Lung (tissue), 12 donors: ENCODE results near the gene TBC1D10B. TPM values are rescaled to one million over a fixed set of nuclear protein-coding genes. Genes with fewer than 3 reads are reported as not detected.

Source experiments
- ATAC-seq: fragments of 200-7000 bp; cut with Tn5 transposase; one replicate; pipeline ENCODE4 v1.9.1; 2020; ENCODE audit warnings: moderate number of reproducible peaks; ENCODE audit not compliant: insufficient read depth, low FRiP score
- DNase-seq, 3 donors: peaks; one replicate each; pipeline ENCODE4 v3.0.0-alpha.2; 2013 to 2017
- H3K27ac ChIP-seq, 2 donors: one replicate each; pipeline ENCODE4 v1.5.1; 2013; ENCODE audit warnings: mild to moderate bottlenecking in 2 of 2, moderate library complexity in 2 of 2, control low read depth in 1 of 2, inconsistent platforms in 1 of 2, low read depth in 1 of 2, low read length in 1 of 2
- H3K27me3 ChIP-seq, 3 donors: one replicate each; pipeline ENCODE4 v1.5.1; 2013; ENCODE audit warnings: low read length in 2 of 3; ENCODE audit not compliant: control insufficient read depth in 3 of 3, insufficient read depth in 3 of 3
- H3K36me3 ChIP-seq, 4 donors: one replicate each; pipeline ENCODE4 v1.5.1; 2013; ENCODE audit warnings: low read length in 4 of 4, mild to moderate bottlenecking in 1 of 4, moderate library complexity in 1 of 4; ENCODE audit not compliant: control insufficient read depth in 4 of 4, insufficient read depth in 4 of 4
- H3K4me1 ChIP-seq, 5 donors: one replicate each; pipeline ENCODE4 v1.5.1; 2013; ENCODE audit warnings: low read length in 5 of 5, mild to moderate bottlenecking in 2 of 5, moderate library complexity in 1 of 5; ENCODE audit not compliant: control insufficient read depth in 5 of 5, insufficient read depth in 5 of 5
- H3K4me3 ChIP-seq: one replicate; pipeline ENCODE4 v1.5.1; 2013; ENCODE audit warnings: mild to moderate bottlenecking, control low read depth, moderate library complexity
- H3K9ac ChIP-seq, 2 donors: one replicate each; pipeline ENCODE4 v1.5.1; 2013; ENCODE audit warnings: low read length in 2 of 2, control low read depth in 1 of 2; ENCODE audit not compliant: insufficient read depth in 1 of 2
- H3K9me3 ChIP-seq, 4 donors: one replicate each; pipeline ENCODE4 v1.5.1; 2013; ENCODE audit warnings: low read length in 3 of 4, mild to moderate bottlenecking in 1 of 4, moderate library complexity in 1 of 4; ENCODE audit not compliant: control insufficient read depth in 4 of 4, insufficient read depth in 3 of 4
- WGBS, 2 donors: extraction: QIAGEN DNeasy Blood & Tissue Kit; methylation state at CpG; one replicate each; pipeline ENCODE4 v1.1.7; 2013; 5-methylcytosine and 5-hydroxymethylcytosine counted together
- polyA plus RNA-seq, 2 donors: library from polyadenylated mRNA; stranded (reverse); fragments of 200-250 nt; gene quantifications; one replicate each; pipeline ENCODE4 v1.2.1, GENCODE V29; 2013
- total RNA-seq, 2 donors: library from RNA; depleted of rRNA in 1 of 2; stranded (reverse); fragments of >200 nt in 1 of 2; gene quantifications; one replicate each; pipeline ENCODE4 v1.2.1, GENCODE V29; 2014 to 2021
- TF ChIP-seq, protein P1 (sequence below): IDR thresholded peaks from 2 replicates; pipeline ENCODE4 v1.5.1; 2012; ENCODE audit warnings: mild to moderate bottlenecking; ENCODE audit errors: control extremely low read depth, extremely low read depth
- donor health status: control.
- donor health status: control.
- donor health status: Bipolar disorder and iron deficiency.
- donor health status: healthy.
- donor health status: DM: yes; HTN: yes; CAD: no.

The TBC1D10B gene
- total and polyA plus RNA-seq, 4 donors = 26.9 to 43.6 (median 29.8) TPM

GRCh38 chr16:30382111-30382881 lies 12.0 kb upstream of the TBC1D10B start, which contains the start of gene SEPTIN1:
TSS of gene SEPTIN1 (minus strand) at chr16:30382561. CDS start at chr16:30382542, 19 bp downstream.
- Histone ChIP-seq H3K27me3 (no peaks in the 10 kb centered on the region), H3K9me3 (no peaks in the 10 kb centered on the region), H3K4me3 (no peak within 1 kb of the TSS), H3K4me1 (peaks cover 0 to 12% (median 3%) of the 10 kb centered on the region in 5 donors), H3K36me3 (no peaks in the 10 kb centered on the region), H3K9ac (no peak within 1 kb of the TSS), H3K27ac (peak within 1 kb of the TSS in 1 of 2 donors; percentile 21)
- ATAC-seq (no peak), DNase-seq (no peak)
- WGBS, 2 donors = 31 to 46% methylated on average over 12 of the region's 12 CpGs
- TF ChIP-seq, protein P1, sequence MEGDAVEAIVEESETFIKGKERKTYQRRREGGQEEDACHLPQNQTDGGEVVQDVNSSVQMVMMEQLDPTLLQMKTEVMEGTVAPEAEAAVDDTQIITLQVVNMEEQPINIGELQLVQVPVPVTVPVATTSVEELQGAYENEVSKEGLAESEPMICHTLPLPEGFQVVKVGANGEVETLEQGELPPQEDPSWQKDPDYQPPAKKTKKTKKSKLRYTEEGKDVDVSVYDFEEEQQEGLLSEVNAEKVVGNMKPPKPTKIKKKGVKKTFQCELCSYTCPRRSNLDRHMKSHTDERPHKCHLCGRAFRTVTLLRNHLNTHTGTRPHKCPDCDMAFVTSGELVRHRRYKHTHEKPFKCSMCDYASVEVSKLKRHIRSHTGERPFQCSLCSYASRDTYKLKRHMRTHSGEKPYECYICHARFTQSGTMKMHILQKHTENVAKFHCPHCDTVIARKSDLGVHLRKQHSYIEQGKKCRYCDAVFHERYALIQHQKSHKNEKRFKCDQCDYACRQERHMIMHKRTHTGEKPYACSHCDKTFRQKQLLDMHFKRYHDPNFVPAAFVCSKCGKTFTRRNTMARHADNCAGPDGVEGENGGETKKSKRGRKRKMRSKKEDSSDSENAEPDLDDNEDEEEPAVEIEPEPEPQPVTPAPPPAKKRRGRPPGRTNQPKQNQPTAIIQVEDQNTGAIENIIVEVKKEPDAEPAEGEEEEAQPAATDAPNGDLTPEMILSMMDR = no peak

DNA sequence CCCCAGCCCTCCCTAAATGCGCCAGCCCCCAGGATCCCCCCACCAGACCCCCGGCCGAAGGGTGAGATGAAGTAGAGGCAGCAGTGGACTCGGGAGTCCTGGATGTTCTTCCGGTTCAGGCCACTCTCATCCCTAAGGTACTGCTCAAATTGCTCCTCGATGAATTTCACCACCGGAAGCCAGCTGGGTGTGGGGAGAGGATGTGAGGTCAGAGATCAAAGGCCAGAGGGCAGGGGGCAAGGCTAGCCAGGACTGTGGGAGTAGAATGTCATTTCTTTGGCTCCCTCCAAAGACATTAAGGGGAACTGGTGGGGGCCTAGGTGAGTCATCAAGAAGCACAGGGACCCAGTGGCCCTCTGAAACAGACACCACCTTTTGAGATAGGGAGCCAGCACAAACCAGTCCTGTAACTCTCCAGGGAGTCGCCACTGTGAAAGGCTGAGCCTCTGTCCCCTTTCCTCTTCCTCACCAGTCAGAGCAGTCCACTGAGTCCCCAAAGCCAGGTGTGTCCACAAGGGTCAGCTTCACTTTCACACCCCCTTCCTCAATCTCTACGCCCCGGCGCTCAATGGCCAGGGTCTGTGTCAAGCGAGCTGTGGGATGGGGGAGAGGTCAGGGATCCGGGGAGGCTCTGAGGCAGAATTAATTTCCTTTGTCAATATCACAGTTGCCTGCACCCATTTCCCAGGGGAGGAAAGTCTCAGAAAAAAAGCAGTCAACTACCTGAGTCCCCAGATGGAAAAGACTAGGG lies 11.2 kb upstream of the TBC1D10B start:
- WGBS, 2 donors = 74 to 88% methylated on average over 13 of the region's 13 CpGs
- H3K4me3 ChIP-seq = no peak overlapping the region
- no peak for DNase-seq
- H3K9me3 ChIP-seq = no peaks in the 10 kb centered on the region
- no peaks in the 10 kb centered on the region for H3K27me3 ChIP-seq
- peaks cover 0 to 12% (median 5%) of the 10 kb centered on the region in 5 donors for H3K4me1 ChIP-seq
- H3K27ac ChIP-seq = peak overlapping the region in 1 of 2 donors; percentile 21
- no peaks in the 10 kb centered on the region for H3K36me3 ChIP-seq
- no peak overlapping the region for H3K9ac ChIP-seq
- no peak for ATAC-seq
- TF ChIP-seq, protein P1 = no peak

GRCh38 chr16:30380803-30381208 lies 10.5 kb upstream of the TBC1D10B start:
- Histone ChIP-seq H3K9ac (no peak overlapping the region), H3K4me3 (no peak overlapping the region), H3K9me3 (no peaks in the 10 kb centered on the region), H3K27me3 (no peaks in the 10 kb centered on the region), H3K4me1 (peaks cover 0 to 12% (median 5%) of the 10 kb centered on the region in 5 donors), H3K36me3 (no peaks in the 10 kb centered on the region), H3K27ac (no peak overlapping the region)
- ATAC-seq (no peak), DNase-seq (no peak)
- TF ChIP-seq, protein P1 = no peak
- 81 to 86% methylated on average over 6 of the region's 6 CpGs for WGBS, 2 donors
